GM23248 (cell line): Measurements from ENCODE around the gene DNAJC28. TPM values are rescaled to one million over a fixed set of nuclear protein-coding genes. Genes with fewer than 3 reads are reported as not detected.

ENCODE experiments used
- DNase-seq: peaks from one replicate; pipeline ENCODE4 v3.0.0-alpha.2; 2015
- H2AFZ ChIP-seq: fragments of 200-600 bp; sonication (generic); 2 replicates; pipeline ENCODE4 v1.6.1; 2016; ENCODE audit warnings: antibody characterized with exemption
- H3F3A ChIP-seq: fragments of 200-600 bp; sonication (generic); 2 replicates; pipeline ENCODE4 v1.6.1; 2016; ENCODE audit warnings: mild to moderate bottlenecking, antibody characterized with exemption, mixed run types; ENCODE audit not compliant: insufficient read depth
- H3K27ac ChIP-seq: fragments of 200-600 bp; sonication (generic); 2 replicates; pipeline ENCODE4 v1.5.1; 2016; ENCODE audit warnings: mild to moderate bottlenecking
- H3K27me3 ChIP-seq: fragments of 200-600 bp; sonication (generic); replicated peaks from 2 replicates; pipeline ENCODE4 v1.6.1; 2016; ENCODE audit warnings: mild to moderate bottlenecking; ENCODE audit not compliant: insufficient read depth
- H3K36me3 ChIP-seq: fragments of 200-600 bp; sonication (generic); 2 replicates; pipeline ENCODE4 v1.6.1; 2016; ENCODE audit warnings: low read depth, mild to moderate bottlenecking
- H3K4me1 ChIP-seq: fragments of 200-600 bp; sonication (generic); 2 replicates; pipeline ENCODE4 v1.6.1; 2016; ENCODE audit warnings: mild to moderate bottlenecking; ENCODE audit not compliant: insufficient read depth
- H3K4me2 ChIP-seq: fragments of 200-600 bp; sonication (generic); one replicate; pipeline ENCODE4 v1.6.1; 2016; ENCODE audit warnings: mild to moderate bottlenecking; ENCODE audit not compliant: unreplicated experiment
- H3K4me3 ChIP-seq: fragments of 200-600 bp; sonication (generic); 2 replicates; pipeline ENCODE4 v1.5.1; 2016; ENCODE audit warnings: mild to moderate bottlenecking
- H3K79me2 ChIP-seq: fragments of 200-600 bp; sonication (generic); 2 replicates; pipeline ENCODE4 v1.6.1; 2016; ENCODE audit warnings: mild to moderate bottlenecking; ENCODE audit not compliant: insufficient read depth
- H3K9ac ChIP-seq: fragments of 200-600 bp; sonication (generic); 2 replicates; pipeline ENCODE4 v1.6.1; 2016; ENCODE audit warnings: mild to moderate bottlenecking
- H3K9me2 ChIP-seq: fragments of 200-600 bp; sonication (generic); 2 replicates; pipeline ENCODE4 v1.6.1; 2016; ENCODE audit warnings: mixed run types, mild to moderate bottlenecking, moderate library complexity; ENCODE audit not compliant: insufficient read depth
- H3K9me3 ChIP-seq: fragments of 200-600 bp; sonication (generic); one replicate; pipeline ENCODE4 v1.6.1; 2017; ENCODE audit warnings: low read depth
- H4K20me1 ChIP-seq: fragments of 200-600 bp; sonication (generic); 2 replicates; pipeline ENCODE4 v1.6.0; 2016; ENCODE audit not compliant: insufficient read depth
- EZH2 ChIP-seq: fragments of 200-600 bp; sonication (generic); IDR thresholded peaks from 2 replicates; pipeline ENCODE4 v1.6.1; 2018; ENCODE audit warnings: antibody characterized with exemption, mild to moderate bottlenecking; ENCODE audit not compliant: insufficient read depth, poor library complexity, severe bottlenecking
- EZH2phosphoT487 ChIP-seq: fragments of 200-600 bp; sonication (generic); IDR thresholded peaks from 2 replicates; pipeline ENCODE4 v1.6.1; 2018; ENCODE audit warnings: antibody characterized with exemption, moderate library complexity, mild to moderate bottlenecking, low read depth; ENCODE audit not compliant: insufficient read depth
- WGBS, 2 experiments: methylation state at CpG; one replicate each; pipeline ENCODE4 v1.1.6; 2015 to 2017; ENCODE audit warnings: low lambda C conversion rate in 2 of 2, low coverage in 1 of 2; ENCODE audit errors: missing lambda C conversion rate in 2 of 2; 5-methylcytosine and 5-hydroxymethylcytosine counted together
- in situ Hi-C: fragments of 300-500 bp; cut with MboI; formaldehyde crosslinking; loops from 2 replicates; pipeline ENCODE4 v1.15.0; 2020
- polyA plus RNA-seq: library from polyadenylated mRNA; unstranded; fragments of >200 nt; fragmentation: Nextera tagmentation; extraction: Ambion mirVana; gene quantifications from 2 replicates; pipeline ENCODE4 v1.2.1, GENCODE V29; 2016
- total RNA-seq: library from RNA; depleted of rRNA; stranded (reverse); fragments of >200 nt; shearing (Covaris generic); gene quantifications from 2 replicates; pipeline ENCODE4 v1.2.3, GENCODE V29; 2014

Gene DNAJC28
- total and polyA plus RNA-seq, 2 experiments from 2014 or later: 2.0 to 2.4 TPM

- TF ChIP-seq EZH2phosphoT487: no peak
- TF ChIP-seq EZH2: no peak
- H3K36me3 ChIP-seq: peaks cover 58% of the 10 kb centered on the region
- in situ Hi-C loops: no loop called here
Measured at GRCh38 chr21:33537212-33537611, 45.7 kb upstream of the DNAJC28 start.

DNA sequence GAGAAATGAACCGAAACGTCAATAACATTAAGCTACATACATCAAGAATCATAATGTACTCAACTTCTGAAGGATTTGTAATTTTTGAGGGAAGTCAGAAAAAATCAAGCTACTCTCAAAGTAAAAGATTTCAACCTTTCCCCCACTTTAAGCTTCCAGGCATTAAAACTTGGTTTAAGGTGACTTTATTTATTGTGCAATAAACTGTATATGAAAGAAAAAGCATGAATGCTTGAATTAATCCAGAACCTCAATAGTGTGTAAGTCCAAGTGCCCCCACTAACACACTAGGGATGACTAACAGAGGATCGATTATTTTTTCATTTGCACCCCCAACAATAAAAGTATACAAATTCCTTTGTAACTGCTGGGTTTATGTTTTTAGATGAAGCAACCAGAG, 39.5 kb upstream of the DNAJC28 start:
- H3K9ac ChIP-seq: no peak overlapping the region
- in situ Hi-C loops: no loop called here
- TF ChIP-seq EZH2phosphoT487 (no peak), EZH2 (no peak)

More at GRCh38 chr21:33537212-33537611, 45.7 kb upstream of the DNAJC28 start:
- no peak for DNase-seq
- Histone ChIP-seq H3K79me2 (peaks cover 77% of the 10 kb centered on the region), H3K27ac (no peak overlapping the region), H3K4me2 (no peak overlapping the region), H2AFZ (no peak overlapping the region), H3K4me3 (no peak overlapping the region), H3K9me2 (no peaks in the 10 kb centered on the region), H3K9ac (no peak overlapping the region), H3K4me1 (peaks cover 16% of the 10 kb centered on the region; the same call in 1 of the 2 replicates), H4K20me1 (no peaks in the 10 kb centered on the region), H3K27me3 (no peaks in the 10 kb centered on the region), H3F3A (peaks cover 8% of the 10 kb centered on the region; the same call in 1 of the 2 replicates), H3K9me3 (no peaks in the 10 kb centered on the region)
- 94 to 97% methylated on average over 2 of the region's 2 CpGs for WGBS, 2 experiments

GRCh38 chr21:33522953-33523349, 31.4 kb upstream of the DNAJC28 start:
- in situ Hi-C loops: no loop called here
- no peaks in the 10 kb centered on the region for H3K27me3 ChIP-seq
- 98 to 100% methylated on average over 1 of the region's 1 CpG for WGBS, 2 experiments

More for the DNA sequence above, 39.5 kb upstream of the DNAJC28 start:
- no peaks in the 10 kb centered on the region for H3K9me2 ChIP-seq
- WGBS, 2 experiments: 95 to 96% methylated on average over 3 of the region's 3 CpGs
- H3K4me2 ChIP-seq: no peak overlapping the region
- H4K20me1 ChIP-seq: no peaks in the 10 kb centered on the region
- no peak overlapping the region for H3K27ac ChIP-seq
- H3K4me3 ChIP-seq: no peak overlapping the region
- peaks cover 88% of the 10 kb centered on the region for H3K36me3 ChIP-seq
- DNase-seq: no peak
- H3K9me3 ChIP-seq: no peaks in the 10 kb centered on the region
- no peaks in the 10 kb centered on the region for H3K4me1 ChIP-seq
- H3K27me3 ChIP-seq: no peaks in the 10 kb centered on the region
- H3F3A ChIP-seq: no peaks in the 10 kb centered on the region
- H3K79me2 ChIP-seq: peaks cover 19% of the 10 kb centered on the region
- no peak overlapping the region for H2AFZ ChIP-seq

DNA sequence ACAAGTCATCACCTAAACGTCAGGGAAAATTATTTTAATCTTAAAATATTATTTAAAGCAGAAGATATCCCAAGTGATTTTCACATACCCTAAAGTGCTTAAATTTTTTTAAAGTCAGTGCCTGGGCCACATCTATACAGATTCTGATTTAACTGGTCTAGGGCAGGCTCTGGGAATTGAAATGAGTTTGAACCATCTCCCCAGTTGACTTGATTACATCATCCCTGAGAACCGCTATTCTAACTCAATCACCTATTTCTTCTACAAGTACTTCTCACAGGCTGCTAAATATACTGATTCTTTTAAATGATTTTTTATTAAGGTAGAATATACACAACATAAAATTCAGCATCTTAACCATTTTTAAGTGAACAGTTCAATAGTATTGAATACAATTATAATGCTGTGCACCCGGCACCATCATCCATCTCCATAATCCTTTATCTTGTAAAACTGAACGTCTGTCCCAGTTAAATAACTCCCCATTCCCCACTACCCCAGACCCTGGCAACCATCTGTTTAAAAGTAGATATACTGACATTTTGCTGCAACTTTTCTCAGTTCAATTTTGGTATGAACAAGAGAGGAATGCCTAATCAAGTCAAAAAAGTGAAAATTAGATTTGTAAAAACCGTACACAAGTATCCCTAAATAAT, 30.9 kb upstream of the DNAJC28 start:
- peaks cover 35% of the 10 kb centered on the region for H3K36me3 ChIP-seq

More at GRCh38 chr21:33522953-33523349, 31.4 kb upstream of the DNAJC28 start:
- Histone ChIP-seq H3K79me2 (no peaks in the 10 kb centered on the region), H3K27ac (no peak overlapping the region), H3K4me3 (no peak overlapping the region), H4K20me1 (no peaks in the 10 kb centered on the region), H3K9ac (no peak overlapping the region), H3K4me2 (no peak overlapping the region), H3K9me3 (no peaks in the 10 kb centered on the region), H2AFZ (no peak overlapping the region), H3K36me3 (peaks cover 35% of the 10 kb centered on the region), H3F3A (no peaks in the 10 kb centered on the region), H3K9me2 (no peaks in the 10 kb centered on the region), H3K4me1 (no peaks in the 10 kb centered on the region)
- DNase-seq: no peak
- TF ChIP-seq EZH2phosphoT487 (no peak), EZH2 (no peak)

More for the DNA sequence above, 30.9 kb upstream of the DNAJC28 start:
- 78 to 79% methylated on average over 5 of the region's 5 CpGs for WGBS, 2 experiments
- in situ Hi-C loops: no loop called here
- no peak overlapping the region for H2AFZ ChIP-seq
- no peaks in the 10 kb centered on the region for H3K9me3 ChIP-seq
- H3K4me2 ChIP-seq: no peak overlapping the region
- no peak overlapping the region for H3K9ac ChIP-seq
- H3K4me3 ChIP-seq: no peak overlapping the region
- no peaks in the 10 kb centered on the region for H4K20me1 ChIP-seq
- H3K27ac ChIP-seq: no peak overlapping the region
- no peaks in the 10 kb centered on the region for H3K4me1 ChIP-seq
- no peaks in the 10 kb centered on the region for H3K9me2 ChIP-seq
- H3K79me2 ChIP-seq: no peaks in the 10 kb centered on the region
- DNase-seq: no peak
- no peaks in the 10 kb centered on the region for H3K27me3 ChIP-seq
- no peaks in the 10 kb centered on the region for H3F3A ChIP-seq
- TF ChIP-seq EZH2phosphoT487 (no peak), EZH2 (no peak)
